HG03280 (cell line): ENCODE results near the gene NAA30.
"Not testable (repeated sequence)": the region's sequence is repeated elsewhere in the genome, so short reads cannot be mapped to it uniquely, and the experiment has no call there.

Source experiments
- ATAC-seq: cut with Tn5 transposase; IDR thresholded peaks from one replicate; pipeline ENCODE4 v1.9.1; 2021; ENCODE audit warnings: mild to moderate bottlenecking, moderate library complexity; ENCODE audit not compliant: unreplicated experiment

The NAA30 gene

DNA sequence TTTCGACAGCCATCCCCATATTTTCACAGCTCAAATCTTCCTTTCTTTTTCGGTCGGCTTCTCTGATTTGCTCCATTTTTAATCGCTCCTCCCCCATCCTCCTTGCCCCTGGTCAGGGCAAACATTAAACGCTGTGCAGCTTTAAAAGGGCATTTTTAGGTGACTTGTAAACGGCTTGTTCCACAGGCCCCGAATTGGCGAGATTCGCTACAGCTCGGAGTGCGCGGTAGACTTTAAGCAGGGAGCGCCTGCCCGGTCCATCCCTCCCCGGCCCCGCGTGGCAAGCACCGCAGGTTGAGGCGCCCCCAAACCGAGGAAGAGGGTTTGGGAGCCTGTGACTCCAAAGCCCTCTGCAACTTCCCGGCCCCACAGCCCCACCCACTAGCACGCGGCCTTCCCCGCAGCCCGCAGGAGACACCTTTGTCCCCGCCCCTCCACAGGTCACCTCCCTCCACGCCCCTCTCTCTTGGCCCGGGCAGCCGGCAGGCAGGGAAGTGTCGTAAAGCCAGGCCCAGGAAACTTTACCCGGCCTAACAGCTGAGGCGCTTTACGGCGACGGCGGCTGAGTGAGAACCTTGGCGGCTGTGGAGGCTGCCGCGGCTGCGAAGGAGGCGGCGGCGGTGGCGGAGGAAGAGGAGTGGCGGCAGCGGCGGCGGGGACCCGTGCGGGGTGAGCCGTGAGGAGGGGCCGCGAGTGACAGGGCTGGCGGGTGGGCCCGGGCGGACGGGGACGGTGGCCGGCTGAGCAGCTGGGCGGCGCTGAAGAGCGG is at the start of gene NAA30:
Gene NAA30 (plus strand): TSS at position 550 of the 769 bp plus-strand sequence. CDS start 372 bp downstream, outside the sequence.
- peak; percentile 86 for ATAC-seq

DNA sequence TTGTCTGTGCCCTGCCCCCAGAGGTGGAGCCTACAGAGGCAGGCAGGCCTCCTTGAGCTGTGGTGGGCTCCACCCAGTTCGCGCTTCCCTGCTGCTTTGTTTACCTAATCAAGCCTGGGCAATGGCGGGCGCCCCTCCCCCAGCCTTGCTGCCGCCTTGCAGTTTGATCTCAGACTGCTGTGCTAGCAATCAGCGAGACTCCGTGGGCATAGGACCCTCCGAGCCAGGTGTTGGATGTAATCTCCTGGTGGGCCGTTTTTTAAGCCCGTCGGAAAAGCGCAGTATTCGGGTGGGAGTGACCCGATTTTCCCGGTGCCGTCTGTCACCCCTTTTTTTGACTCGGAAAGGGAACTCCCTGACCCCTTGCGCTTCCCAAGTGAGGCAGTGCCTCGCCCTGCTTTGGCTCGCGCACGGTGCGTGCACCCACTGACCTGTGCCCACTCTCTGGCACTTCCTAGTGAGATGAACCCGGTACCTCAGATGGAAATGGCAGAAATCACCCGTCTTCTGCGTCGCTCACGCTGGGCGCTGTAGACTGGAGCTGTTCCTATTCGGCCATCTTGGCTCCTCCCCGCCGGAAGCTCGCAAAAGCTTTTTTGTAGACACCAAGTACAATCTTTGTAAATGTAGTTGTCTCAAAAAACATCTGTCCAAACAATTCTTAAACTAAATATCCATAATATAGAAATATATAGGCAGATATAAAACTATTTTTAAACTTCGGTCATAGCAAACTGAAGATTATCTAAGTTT is 46.7 kb upstream of the NAA30 start:
- ATAC-seq = not testable (repeated sequence)

DNA sequence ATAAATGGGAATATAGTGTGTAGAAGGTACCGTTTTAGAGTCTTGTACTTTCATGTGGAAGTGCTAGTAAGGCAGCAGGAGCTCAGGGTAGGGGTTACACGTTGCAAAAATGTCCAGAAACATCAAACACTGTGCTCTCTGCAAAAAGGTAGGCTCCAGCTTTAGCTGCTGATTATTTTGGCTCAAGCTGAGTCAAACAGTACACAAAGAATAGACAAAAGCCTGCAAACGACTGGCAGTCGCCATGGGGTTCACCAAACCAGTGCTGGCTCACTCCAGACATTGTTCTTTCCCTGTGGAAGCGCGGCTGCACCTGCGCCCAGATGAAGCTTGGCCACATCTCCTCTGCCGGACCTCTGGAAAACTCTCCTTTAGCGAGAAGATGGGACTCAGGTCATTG is 45.3 kb upstream of the NAA30 start:
- ATAC-seq = no peak

DNA sequence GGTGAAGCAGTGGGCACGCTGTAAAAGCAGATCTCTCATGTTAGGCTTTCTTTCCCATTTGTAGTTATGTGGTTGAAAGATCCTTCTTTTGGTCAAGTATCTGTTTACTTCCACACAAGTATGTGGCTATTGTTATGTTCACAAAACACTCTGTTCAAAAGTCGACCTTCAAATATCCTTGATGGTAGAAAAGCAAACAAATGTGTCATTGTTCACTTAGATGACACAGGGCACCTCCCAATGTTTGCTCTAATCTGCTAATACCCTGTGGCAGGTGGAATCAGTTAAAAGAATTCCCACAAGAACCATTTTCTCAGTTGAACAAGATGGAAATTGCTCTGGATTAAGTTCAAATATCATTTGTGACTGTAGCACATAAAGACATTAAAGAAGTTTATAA is 43.6 kb upstream of the NAA30 start:
- ATAC-seq = no peak

DNA sequence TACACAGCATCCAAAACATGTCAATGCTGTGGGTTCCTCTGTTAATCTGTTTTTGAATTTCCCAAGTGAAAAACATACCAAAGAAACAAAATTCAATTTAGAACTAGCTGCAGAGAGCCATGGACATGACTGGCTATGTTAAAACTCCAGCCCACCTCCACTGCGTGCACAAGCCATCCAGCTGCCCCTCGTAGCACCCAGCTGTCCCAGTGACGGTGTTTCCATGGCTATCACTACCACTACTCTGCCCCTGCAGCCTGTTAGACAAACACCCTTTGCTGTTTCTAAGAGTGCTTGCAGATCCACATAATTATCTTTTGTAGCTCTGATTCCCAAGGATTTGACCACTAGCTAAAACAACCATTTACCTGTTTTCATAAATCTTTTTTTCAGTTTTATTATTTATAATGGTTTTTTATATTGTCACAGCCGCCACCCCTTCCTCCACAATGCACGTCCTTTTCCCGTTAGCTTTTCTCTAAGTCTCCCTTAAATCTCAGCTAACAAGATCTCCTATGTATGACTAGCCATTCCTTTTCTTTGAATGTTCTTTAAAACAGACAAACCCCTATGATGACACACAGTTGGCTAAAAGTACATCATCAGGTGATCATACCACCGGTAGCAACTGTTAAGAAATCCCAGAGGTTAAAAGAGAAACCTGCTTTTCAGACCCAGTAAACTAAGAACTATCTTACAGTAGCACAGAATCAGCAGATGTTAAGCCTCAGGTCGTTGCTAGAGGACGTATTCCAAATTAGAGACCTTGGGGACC is 37.8 kb upstream of the NAA30 start:
- no peak for ATAC-seq

DNA sequence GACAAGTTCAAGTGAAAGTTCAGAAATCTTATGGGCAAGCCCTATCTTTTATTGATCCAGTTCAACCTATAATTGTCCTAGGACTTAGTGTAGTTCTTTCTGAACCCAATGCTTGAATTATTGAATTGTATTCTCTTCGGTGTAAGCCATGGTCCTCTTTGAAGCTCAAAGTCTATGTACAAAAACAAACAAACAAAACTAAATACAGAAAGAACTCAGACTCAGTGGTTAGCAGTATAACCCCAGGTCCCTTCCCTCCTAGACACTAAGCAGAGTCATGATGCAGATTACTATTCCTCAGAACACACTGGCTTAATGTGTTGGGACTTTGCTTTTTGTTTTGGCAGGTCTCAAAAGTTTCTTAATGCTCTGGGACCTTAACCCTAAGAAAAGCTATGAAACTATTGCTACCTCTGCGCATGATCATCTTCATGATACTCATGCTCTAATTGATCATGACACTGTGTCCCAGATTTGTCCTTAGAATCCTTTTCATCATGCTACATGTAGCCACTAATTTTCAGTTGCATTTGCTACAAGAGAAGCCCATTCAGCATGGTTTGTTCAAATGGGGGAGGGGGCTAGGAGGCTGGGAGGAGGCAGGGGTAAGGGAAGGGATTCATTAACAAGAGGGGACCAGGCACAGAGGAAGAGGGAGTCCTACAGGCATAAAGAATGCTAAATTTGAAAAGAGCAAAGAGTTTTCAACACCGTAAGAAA is 35.1 kb upstream of the NAA30 start:
- no peak for ATAC-seq

DNA sequence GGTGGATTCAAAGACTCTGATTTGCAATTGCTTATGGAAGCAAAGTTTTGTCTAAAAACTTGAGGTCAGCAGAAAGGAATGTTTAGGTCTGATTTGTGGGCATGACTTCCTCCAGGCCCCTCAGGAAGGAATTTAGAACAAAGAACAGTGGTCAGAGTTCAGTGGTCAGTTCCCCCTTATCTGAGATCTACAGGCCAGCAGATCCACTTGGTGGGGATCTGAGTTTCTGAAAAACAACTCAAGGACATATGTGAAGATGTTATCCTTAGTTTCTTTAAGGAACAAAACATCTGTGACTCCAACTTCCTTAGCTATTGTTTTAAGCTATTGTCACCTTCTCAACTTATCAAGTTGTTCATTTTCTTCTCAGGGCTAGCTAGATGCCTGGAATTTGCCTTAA is 28.0 kb upstream of the NAA30 start:
- ATAC-seq = no peak

DNA sequence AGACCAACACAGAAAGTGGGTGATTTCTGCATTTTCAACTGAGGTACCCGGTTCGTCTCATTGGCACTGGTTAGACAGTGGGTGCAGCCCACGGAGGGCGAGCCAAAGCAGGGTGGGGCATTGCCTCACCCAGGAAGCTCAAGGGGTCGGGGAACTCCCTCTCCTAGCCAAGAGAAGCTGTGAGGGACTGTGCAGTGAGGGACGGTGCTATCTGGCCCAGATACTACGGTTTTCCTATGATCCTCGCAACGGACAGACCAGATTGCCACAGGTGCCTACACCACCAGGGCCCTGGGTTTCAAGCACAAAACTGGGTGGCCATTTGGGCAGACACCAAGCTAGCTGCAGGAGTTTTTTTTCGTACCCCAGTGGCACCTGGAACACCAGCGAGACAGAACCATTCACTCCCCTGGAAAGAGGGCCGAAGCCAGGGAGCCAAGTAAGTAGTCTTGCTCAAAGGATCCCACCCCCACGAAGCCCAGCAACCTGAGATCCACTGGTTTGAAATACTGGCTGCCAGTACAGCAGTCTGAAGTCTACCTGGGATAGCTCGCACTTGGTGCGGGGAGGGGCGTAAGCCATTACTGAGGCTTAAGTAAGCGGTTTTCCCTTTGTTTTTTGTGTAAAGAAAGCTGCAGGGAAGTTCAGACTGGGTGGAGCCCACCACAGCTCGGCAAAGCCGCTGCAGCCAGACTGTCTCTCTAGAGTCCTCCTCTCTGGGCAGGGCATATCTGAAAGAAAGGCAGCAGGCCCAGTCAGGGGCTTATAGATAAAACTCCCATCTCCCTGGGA is 25.5 kb upstream of the NAA30 start:
- ATAC-seq = no peak

DNA sequence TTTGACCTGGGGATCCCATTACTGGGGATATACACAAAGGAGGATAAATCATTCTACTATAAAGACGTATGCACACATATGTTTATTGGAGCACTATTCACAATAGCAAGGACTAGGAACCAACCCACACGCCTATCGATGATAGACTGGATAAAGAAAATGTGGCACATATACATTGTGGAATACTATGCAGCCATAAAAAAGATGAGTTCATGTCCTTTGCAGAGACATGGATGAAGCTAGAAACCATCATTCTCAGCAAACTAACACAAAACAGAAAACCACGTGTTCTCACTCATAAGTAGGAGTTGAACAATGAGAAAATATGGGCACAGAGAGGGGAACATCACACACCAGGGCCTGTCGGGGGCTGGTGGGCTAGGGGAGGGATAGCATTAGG is 20.2 kb upstream of the NAA30 start:
- ATAC-seq = not testable (repeated sequence)

DNA sequence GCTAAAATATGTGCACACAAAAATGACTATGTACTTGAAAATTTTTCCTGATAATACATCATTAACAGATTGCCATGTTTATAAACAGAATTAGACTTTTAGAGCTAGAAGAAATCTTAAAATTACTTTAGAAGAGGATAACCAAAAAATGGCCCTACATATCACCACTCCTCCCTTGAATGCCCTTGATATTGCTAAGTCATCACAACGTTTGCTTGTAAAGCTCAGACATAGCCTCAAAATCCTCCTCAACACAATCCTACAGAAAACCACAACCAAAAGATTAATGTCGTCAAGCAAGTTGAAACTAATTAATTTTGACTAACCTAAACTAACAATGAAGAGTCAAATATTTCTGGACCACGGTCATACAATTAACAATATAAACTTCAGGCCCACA is 19.4 kb upstream of the NAA30 start:
- no peak for ATAC-seq

DNA sequence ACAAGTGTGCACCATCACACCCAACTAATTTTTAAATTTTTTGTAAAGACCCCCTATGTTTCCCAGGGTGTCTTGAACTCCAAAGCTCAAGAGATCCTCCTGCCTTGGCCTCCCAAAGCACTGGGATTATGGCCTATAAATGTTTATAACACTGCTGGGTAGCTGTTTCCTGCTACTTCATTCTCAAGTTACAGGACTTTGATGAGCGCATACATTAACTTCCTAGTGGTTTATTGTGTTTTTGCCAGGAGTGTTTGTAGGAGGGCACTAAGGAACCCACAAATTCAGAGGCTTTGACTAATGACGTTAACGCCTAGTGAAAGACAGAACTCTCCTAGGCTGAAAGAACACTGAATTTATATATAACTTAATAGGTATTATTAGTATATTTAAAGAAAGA is 15.2 kb upstream of the NAA30 start:
- ATAC-seq = no peak

DNA sequence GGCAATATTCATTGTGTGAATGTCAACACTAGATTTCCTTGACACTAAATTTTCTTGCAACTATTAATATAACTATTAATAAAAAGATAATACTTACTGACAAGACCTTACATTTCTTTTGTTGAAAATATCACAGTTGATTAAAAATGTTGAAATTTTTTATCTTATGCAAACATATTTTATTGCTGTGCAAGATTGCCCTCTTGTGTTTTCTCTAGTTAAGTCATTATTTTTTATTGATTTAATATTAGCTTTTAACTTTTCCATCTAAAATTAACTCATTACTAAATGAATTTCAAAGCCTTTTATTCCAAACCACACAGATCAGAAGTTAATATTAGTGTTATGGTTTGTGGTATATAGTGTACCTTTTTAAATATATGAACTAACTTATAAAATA is 11.7 kb upstream of the NAA30 start:
- no peak for ATAC-seq

DNA sequence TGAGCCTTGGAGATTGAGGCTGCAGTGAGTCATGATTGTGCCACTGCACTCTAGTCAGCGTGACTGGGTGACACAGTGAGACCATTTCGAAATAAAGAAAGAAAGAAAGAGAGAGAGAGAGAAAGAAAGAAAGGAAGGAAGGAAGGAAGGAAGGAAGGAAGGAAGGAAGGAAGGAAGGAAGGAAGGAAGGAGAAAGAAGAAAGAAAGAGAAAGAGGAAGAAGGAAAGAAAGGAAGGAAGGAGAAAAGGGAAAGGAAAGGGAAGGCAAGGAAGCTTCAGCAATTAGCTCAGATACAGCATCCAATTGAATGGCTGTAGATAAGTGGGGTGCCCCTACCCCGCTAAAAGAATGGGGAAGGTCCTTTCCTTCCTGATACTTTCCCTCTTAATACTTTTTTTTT is 9.5 kb upstream of the NAA30 start:
- ATAC-seq = no peak

DNA sequence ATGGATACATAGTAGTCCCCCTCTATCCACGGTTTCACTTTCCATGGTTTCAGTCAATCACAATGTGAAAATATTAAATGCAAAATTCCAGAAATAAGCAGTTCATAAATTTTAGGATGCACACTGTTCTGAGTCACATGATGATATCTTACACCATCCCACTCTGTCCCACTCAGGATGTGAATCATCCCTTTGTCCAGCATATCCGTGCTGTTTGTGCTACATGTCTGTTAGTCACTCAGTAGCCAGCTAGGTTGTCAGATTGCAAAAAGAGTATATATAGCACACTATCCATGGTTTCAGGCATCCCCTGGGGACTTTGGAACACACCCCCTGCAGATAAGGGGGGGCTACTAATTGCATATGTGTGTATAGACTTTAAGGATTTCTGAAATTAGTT is 8.1 kb upstream of the NAA30 start:
- ATAC-seq = no peak

DNA sequence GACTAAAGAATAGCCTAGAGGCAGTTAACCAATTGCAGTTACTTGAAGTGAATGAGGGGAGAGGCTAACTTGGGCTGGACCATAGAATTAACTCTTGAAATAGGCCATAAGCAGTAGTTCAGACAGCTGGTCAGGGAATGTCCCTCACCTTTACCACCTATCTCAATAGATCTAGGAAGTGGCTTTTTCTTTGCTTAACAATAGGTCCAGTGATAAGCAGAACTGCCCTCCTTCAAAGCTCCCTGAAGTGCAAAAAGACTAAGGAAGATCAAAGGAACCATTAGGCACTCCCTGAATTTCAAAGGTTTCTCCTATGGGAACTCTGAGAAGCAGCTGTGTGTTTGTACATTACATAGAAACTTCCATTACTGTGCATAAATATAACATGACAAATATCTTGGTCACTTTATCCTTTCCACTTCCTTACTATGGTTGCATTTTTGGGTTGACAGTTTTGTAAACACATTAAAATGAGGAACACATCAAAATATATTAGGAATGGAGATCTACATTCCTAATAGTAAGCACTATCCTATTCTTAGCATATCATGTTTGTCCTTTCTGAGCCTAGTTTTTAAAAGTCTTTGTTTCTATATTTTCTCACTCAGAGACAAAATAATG is 7.2 kb upstream of the NAA30 start:
- ATAC-seq = no peak

DNA sequence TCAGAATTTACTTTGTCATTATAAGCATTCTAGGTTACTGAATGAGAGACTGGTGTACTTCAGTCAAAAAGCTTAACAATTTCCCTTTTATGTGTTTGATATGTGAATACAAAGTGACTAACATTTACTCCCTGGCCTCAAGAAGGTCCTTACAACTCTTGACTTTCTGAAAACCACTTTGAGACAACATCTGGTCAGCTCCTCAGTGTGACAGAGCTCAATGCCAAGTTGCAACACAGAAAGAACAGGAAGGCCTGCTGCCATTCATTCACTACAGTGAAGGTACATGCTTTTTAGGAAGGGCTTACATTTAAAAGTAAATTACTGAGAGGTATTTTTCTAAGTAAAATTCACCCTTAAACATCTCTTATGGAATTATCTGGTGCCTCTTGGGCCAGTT is 2.3 kb upstream of the NAA30 start:
- ATAC-seq = no peak

DNA sequence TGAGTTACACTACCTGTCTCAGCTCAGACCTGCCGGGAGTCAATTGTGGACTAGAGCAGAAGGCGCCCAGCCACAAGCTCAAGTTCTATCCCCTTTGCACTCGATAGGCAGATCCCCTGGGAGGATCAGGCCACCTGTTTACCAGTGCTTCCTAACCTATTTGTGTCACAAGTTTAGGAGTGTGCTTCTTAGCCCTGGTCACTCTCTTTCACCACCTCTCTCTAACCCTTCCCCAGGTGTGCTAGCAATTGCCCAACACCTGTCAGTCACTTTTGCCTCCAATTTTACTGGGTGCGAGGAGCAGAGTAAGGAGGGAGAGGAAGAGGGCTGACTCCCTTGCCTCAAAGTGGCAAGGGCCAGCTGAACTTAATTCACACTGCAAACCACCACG is 745 bp upstream of the NAA30 start:
- ATAC-seq = peak; percentile 2

DNA sequence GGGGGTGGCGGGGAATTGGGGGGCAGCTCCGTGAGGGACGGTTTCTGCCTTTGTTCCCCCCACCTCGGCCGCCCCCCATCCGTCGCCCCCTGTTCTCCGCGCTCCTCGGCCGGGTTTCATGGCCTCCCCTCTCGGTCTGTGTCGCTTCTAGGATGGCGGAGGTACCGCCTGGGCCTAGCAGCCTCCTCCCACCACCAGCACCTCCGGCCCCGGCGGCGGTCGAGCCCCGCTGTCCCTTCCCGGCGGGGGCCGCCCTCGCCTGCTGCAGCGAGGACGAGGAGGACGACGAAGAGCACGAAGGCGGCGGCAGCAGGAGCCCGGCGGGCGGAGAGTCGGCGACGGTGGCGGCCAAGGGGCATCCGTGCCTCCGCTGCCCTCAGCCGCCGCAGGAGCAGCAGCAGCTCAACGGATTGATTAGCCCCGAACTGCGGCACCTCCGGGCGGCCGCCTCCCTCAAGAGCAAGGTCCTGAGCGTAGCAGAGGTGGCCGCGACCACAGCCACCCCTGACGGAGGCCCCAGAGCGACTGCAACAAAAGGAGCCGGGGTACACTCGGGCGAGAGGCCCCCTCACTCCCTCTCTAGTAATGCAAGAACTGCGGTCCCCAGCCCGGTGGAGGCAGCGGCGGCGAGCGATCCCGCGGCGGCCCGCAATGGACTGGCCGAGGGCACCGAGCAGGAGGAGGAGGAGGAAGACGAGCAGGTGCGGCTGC is 575 bp downstream of the NAA30 start:
- ATAC-seq = peak; percentile 41

DNA sequence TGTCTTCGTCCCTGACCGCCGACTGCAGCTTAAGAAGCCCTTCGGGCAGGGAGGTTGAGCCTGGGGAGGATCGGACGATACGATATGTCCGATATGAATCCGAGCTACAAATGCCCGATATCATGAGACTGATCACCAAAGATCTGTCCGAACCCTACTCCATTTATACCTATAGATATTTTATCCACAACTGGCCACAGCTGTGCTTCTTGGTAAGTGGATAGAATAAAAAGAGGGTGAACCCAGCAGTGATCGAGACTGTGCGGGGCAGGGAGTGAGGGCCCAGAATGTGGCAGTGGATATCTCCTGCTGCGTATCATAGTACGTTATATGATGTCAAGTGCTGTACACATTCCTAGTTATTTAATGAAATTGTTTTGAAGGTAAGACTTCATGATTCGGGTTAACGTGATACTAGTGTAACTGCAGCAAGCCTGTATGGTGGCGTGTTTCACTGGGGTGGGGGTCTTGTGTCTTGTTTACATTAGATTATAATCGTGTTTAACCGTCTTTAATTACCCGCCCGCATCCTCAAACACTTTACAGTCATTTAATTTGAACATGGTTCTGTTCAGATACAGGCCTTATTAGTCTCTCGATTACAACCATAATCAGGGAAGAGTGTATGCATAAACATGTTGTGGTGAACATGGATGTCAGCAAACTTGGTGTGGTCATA is 1.3 kb downstream of the NAA30 start:
- no peak for ATAC-seq
